Measurements from ENCODE around the gene TCOF1.

Gene TCOF1

DNA sequence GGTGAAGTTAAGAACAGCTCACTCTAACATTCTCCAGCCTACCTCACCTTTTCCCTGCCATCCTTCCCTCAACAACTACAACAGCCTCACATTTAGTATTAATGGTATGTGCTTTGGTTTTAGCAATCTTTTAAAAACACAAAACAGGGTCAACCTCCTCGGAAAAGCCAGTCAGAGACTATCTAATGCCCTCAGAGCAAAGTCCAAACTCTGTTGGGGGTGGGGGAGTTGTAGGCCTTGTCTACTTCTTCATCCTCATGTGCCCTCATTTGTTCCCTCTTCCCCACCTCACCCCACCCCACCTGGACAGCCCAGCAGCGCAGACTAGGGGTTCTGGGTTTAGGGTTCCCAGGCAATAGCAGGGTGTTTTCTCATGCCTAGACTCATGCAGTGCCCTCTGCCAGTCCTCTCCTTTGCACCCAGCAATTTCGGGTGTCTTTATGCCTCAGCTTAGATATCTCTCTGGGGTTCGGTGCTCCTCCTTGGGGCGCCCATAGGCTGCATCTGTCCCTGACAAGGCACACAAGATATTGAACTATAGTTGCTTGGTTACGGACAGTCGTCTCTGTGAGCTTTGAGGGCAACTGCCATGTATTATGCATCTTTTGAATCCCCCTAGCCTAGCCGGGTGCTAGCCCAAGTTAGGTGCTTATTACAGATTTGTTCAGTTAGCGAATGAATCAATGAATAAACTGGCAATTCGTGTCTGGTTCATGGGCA, 762 bp upstream of the TCOF1 start:
- no peak for DNase-seq (ENCODE audit: low read depth in 1 of 2, low spot score in 1 of 2)
- no peaks in the 10 kb centered on the region for H3K27me3 ChIP-seq (ENCODE audit: insufficient read depth, poor library complexity, severe bottlenecking)
- no peak overlapping the region for H3K27ac ChIP-seq (replicated peaks)
- TF ChIP-seq REST (IDR thresholded peaks at IDR 0.05; ENCODE audit: insufficient replicate concordance, low read depth) = no peak
- TF ChIP-seq SPI1 (IDR thresholded peaks at IDR 0.05; ENCODE audit: borderline replicate concordance, low read depth) = no peak
- no peak for TF ChIP-seq GABPA (IDR thresholded peaks at IDR 0.05; ENCODE audit: low read depth)
- no peak for TF ChIP-seq POLR2AphosphoS5 (IDR thresholded peaks at IDR 0.05; ENCODE audit: low read depth)
- TF ChIP-seq, protein P1, sequence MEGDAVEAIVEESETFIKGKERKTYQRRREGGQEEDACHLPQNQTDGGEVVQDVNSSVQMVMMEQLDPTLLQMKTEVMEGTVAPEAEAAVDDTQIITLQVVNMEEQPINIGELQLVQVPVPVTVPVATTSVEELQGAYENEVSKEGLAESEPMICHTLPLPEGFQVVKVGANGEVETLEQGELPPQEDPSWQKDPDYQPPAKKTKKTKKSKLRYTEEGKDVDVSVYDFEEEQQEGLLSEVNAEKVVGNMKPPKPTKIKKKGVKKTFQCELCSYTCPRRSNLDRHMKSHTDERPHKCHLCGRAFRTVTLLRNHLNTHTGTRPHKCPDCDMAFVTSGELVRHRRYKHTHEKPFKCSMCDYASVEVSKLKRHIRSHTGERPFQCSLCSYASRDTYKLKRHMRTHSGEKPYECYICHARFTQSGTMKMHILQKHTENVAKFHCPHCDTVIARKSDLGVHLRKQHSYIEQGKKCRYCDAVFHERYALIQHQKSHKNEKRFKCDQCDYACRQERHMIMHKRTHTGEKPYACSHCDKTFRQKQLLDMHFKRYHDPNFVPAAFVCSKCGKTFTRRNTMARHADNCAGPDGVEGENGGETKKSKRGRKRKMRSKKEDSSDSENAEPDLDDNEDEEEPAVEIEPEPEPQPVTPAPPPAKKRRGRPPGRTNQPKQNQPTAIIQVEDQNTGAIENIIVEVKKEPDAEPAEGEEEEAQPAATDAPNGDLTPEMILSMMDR (IDR thresholded peaks at IDR 0.05; ENCODE audit: insufficient read depth, low read length) = no peak
- H3K4me3 ChIP-seq (replicated peaks; ENCODE audit: insufficient read depth, low read length) = peak overlapping the region; percentile 93

DNA sequence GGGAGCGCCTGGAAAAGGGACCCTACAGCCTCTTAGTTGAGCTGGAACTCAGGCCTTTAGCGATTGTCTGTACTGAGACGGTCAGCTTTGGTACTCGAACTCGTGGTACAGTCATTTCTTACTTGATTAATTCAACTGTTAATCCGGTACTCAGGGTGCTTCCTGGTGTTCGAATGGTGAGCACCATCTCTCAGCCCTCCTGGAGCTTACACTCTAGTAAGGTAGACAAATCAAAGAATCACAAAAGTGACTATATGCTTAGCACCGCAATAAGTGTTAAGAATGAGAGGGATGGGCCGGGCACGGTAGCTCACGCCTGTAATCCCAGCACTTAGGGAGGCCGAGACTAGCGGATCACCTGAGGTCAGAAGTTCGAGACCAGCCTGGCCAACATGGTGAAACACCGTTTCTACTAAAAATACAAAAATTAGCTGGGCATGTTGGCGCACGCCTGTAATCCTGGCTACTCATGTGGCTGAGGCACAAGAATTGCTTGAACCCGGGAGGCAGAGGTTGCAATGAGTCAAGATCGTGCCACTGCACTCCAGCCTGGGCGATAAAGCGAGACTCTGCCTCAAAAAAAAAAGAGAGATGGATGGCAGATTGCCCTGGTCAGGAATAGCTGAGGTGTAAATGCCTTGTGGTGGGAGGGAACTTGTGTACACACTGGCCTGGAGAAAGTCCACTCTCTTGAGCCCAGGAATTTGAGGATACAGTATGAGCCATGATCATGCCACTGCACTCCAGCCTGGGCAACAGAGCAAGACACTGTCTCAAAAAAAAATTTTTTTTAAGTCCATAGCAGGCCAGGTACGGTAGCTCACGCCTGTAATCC, 981 bp downstream of the TCOF1 start:
- no peak for TF ChIP-seq SPI1 (IDR thresholded peaks at IDR 0.05; ENCODE audit: borderline replicate concordance, low read depth)
- TF ChIP-seq, protein P1 (IDR thresholded peaks at IDR 0.05; ENCODE audit: insufficient read depth, low read length) = no peak
- TF ChIP-seq REST (IDR thresholded peaks at IDR 0.05; ENCODE audit: insufficient replicate concordance, low read depth) = no peak
- no peak for TF ChIP-seq GABPA (IDR thresholded peaks at IDR 0.05; ENCODE audit: low read depth)
- no peak for TF ChIP-seq POLR2AphosphoS5 (IDR thresholded peaks at IDR 0.05; ENCODE audit: low read depth)
- DNase-seq (ENCODE audit: low read depth in 1 of 2, low spot score in 1 of 2) = peak in 1 of 2 experiments; percentile 13
- Histone ChIP-seq H3K4me3 (replicated peaks; ENCODE audit: insufficient read depth, low read length) (peak overlapping the region; percentile 93), H3K27me3 (ENCODE audit: insufficient read depth, poor library complexity, severe bottlenecking) (no peaks in the 10 kb centered on the region), H3K27ac (replicated peaks) (peak overlapping the region; percentile 57)

- no peak for TF ChIP-seq GABPA (IDR thresholded peaks at IDR 0.05; ENCODE audit: low read depth)
- no peak for TF ChIP-seq POLR2AphosphoS5 (IDR thresholded peaks at IDR 0.05; ENCODE audit: low read depth)
- TF ChIP-seq, protein P1 (IDR thresholded peaks at IDR 0.05; ENCODE audit: insufficient read depth, low read length) = no peak
- TF ChIP-seq REST (IDR thresholded peaks at IDR 0.05; ENCODE audit: insufficient replicate concordance, low read depth) = no peak
- no peak for TF ChIP-seq SPI1 (IDR thresholded peaks at IDR 0.05; ENCODE audit: borderline replicate concordance, low read depth)
- no peak for DNase-seq (ENCODE audit: low read depth in 1 of 2, low spot score in 1 of 2)
These were observed 3.8 kb downstream of the TCOF1 start for GRCh38 chr5:150361301-150361700.

More at GRCh38 chr5:150361301-150361700, 3.8 kb downstream of the TCOF1 start:
- no peak overlapping the region for H3K27ac ChIP-seq (replicated peaks)
- no peaks in the 10 kb centered on the region for H3K27me3 ChIP-seq (ENCODE audit: insufficient read depth, poor library complexity, severe bottlenecking)
- no peak overlapping the region for H3K4me3 ChIP-seq (replicated peaks; ENCODE audit: insufficient read depth, low read length)
